ENCODE results near the gene KCNN4.

GRCh38 chr19:43727593-43727853 lies 53.2 kb downstream of the KCNN4 start:
- TF ChIP-seq POLR2AphosphoS5 (IDR thresholded peaks at IDR 0.05; ENCODE audit: low read depth, low read length): no peak
- no peak for TF ChIP-seq CTCF (IDR thresholded peaks at IDR 0.05)
- TF ChIP-seq REST (IDR thresholded peaks at IDR 0.05; ENCODE audit: insufficient read depth in 1 of 2, low read depth in 2 of 2, low read length in 1 of 2): no peak
- TF ChIP-seq TCF7L2 (IDR thresholded peaks at IDR 0.05; ENCODE audit: low read depth, low read length): no peak
